ENCODE results near the gene PALM. TPM values are rescaled to one million over a fixed set of nuclear protein-coding genes. Genes with fewer than 3 reads are reported as not detected.

The PALM gene
- total RNA-seq, 1 experiment from 2014 or later, result 22.1 TPM

DNA sequence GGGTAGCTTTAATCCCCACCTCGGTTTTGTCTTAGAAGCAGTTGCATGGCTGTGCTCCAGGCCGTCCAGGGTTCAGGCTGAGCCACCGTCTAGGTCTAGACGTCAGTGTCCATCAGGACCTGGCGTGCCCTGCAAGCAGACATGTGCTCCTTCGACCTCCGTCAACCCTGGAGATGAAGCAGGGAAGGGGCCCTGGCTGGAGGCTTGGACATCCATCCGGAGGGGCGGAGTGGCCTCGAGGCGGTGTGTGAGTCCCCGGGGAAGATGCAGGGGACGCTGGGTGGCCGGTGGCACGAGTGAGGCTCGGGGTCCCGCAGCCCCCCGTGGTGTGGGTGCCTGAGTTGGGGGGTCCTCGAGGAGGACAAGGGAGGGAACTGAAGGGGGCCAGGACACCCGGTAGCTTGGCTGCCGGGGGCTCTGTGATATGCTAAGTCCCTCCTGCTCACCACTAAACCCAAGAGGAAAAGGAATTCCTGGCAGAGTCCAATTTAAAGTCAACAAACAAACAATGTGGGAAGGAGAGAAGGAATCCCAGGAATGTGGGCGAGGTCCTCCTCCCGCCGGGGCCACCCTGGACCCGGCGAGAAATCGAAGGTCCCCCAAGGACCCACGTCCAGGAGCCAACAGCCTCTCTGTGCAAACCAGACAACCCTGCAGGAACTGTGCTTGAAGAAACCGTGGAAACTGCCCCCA, 73.6 kb downstream of the PALM start (continued):
- 0 out of 2 replicates have a peak, but pooled peaks have one; percentile 64 for TF ChIP-seq FOXP1 (CRISPR knock-in tag; IDR thresholded peaks at IDR 0.05; ENCODE audit: borderline replicate concordance)

DNA sequence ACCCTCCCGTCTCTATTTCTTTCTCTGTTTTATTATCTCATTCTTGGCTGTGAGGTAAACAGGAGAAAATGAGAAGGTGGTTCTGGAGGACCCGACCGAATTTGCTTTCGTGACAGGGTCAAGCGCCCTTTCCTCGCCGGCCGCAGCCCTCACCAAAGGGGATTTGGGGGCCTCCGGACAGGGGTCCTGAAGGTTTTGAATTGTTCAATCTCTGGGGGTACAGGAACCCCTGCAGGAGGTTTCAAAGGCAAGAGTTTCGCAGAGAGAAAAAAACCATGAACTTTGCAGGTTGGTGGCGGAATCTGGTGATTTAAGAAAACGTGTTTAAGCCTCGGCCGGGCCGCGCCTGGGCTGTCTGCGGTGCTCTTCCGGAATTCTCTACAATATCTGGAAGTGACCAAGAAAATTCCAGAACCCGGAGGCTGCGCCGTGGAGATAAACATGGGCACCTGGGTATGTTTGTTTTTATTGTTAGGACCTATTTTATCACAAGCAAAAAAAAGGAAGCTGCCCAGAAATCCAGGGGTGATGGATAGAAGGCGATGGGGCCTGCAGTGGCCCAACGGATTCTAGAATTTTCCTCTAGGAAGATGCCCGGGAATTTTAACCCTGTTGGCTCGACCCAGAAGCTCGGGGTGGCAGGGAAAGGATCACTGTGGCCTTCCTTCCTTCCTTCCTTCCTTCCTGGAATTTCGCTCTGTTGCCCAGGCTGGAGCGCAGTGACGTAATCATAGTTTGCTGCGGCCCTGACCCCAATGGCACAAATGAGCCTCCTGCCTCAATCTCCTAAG, 74.3 kb downstream of the PALM start:
- no peak for DNase-seq (ENCODE audit: low spot score)
- ChIA-PET POLR2A (interaction anchor here (0.6 to 1.4 kb wide), 3 partner anchors 14 to 56 kb away, joined by 3 to 5 read pairs (median 4); partner anchors contain the start of gene PTBP1), CTCF (interaction anchor here (0.6 to 1.8 kb wide), 5 partner anchors 10 to 104 kb away, joined by 3 to 9 read pairs (median 4); no protein-coding TSS in a partner anchor)
- Mint-ChIP-seq H3K36me3 (no peaks in the 10 kb centered on the region), H3K9me3 (no peaks in the 10 kb centered on the region), H3K4me3 (peak overlapping the region; percentile 55), H3K4me1 (peaks cover 24% of the 10 kb centered on the region), H3K27me3 (ENCODE audit: low read depth) (no peaks in the 10 kb centered on the region), H3K27ac (peak overlapping the region; percentile 96)
- ATAC-seq, result no peak; the same call in 1 of the 2 replicates
- no peak for TF ChIP-seq CREM (CRISPR knock-in tag; IDR thresholded peaks at IDR 0.05)
- TF ChIP-seq, protein P1, sequence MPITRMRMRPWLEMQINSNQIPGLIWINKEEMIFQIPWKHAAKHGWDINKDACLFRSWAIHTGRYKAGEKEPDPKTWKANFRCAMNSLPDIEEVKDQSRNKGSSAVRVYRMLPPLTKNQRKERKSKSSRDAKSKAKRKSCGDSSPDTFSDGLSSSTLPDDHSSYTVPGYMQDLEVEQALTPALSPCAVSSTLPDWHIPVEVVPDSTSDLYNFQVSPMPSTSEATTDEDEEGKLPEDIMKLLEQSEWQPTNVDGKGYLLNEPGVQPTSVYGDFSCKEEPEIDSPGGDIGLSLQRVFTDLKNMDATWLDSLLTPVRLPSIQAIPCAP (CRISPR knock-in tag; IDR thresholded peaks at IDR 0.05), result no peak
- no peak for TF ChIP-seq NR3C1 (CRISPR knock-in tag; conservative IDR thresholded peaks at IDR 0.05; ENCODE audit: low read depth)
- no peak for TF ChIP-seq OVOL2 (CRISPR knock-in tag; IDR thresholded peaks at IDR 0.05; ENCODE audit: borderline replicate concordance)
- TF ChIP-seq ZNF317 (CRISPR knock-in tag; IDR thresholded peaks at IDR 0.05; ENCODE audit: borderline replicate concordance, low read depth), result no peak
- TF ChIP-seq, protein P2, sequence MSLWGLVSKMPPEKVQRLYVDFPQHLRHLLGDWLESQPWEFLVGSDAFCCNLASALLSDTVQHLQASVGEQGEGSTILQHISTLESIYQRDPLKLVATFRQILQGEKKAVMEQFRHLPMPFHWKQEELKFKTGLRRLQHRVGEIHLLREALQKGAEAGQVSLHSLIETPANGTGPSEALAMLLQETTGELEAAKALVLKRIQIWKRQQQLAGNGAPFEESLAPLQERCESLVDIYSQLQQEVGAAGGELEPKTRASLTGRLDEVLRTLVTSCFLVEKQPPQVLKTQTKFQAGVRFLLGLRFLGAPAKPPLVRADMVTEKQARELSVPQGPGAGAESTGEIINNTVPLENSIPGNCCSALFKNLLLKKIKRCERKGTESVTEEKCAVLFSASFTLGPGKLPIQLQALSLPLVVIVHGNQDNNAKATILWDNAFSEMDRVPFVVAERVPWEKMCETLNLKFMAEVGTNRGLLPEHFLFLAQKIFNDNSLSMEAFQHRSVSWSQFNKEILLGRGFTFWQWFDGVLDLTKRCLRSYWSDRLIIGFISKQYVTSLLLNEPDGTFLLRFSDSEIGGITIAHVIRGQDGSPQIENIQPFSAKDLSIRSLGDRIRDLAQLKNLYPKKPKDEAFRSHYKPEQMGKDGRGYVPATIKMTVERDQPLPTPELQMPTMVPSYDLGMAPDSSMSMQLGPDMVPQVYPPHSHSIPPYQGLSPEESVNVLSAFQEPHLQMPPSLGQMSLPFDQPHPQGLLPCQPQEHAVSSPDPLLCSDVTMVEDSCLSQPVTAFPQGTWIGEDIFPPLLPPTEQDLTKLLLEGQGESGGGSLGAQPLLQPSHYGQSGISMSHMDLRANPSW (CRISPR knock-in tag; conservative IDR thresholded peaks at IDR 0.05; ENCODE audit: low read depth), result no peak
- no peak for TF ChIP-seq ZNF263 (CRISPR knock-in tag; IDR thresholded peaks at IDR 0.05; ENCODE audit: low read depth)
- TF ChIP-seq SMAD4 (CRISPR knock-in tag; IDR thresholded peaks at IDR 0.05), result no peak
- no peak for TF ChIP-seq NR1H2 (CRISPR knock-in tag; IDR thresholded peaks at IDR 0.05)
- TF ChIP-seq RORB (CRISPR knock-in tag; IDR thresholded peaks at IDR 0.05), result no peak
- no peak for TF ChIP-seq NR2C2 (CRISPR knock-in tag; IDR thresholded peaks at IDR 0.05)
- TF ChIP-seq TCF7 (CRISPR knock-in tag; IDR thresholded peaks at IDR 0.05; ENCODE audit: low read depth), result no peak
- TF ChIP-seq, protein P3, sequence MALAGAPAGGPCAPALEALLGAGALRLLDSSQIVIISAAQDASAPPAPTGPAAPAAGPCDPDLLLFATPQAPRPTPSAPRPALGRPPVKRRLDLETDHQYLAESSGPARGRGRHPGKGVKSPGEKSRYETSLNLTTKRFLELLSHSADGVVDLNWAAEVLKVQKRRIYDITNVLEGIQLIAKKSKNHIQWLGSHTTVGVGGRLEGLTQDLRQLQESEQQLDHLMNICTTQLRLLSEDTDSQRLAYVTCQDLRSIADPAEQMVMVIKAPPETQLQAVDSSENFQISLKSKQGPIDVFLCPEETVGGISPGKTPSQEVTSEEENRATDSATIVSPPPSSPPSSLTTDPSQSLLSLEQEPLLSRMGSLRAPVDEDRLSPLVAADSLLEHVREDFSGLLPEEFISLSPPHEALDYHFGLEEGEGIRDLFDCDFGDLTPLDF (CRISPR knock-in tag; IDR thresholded peaks at IDR 0.05), result no peak
- TF ChIP-seq, protein P4, sequence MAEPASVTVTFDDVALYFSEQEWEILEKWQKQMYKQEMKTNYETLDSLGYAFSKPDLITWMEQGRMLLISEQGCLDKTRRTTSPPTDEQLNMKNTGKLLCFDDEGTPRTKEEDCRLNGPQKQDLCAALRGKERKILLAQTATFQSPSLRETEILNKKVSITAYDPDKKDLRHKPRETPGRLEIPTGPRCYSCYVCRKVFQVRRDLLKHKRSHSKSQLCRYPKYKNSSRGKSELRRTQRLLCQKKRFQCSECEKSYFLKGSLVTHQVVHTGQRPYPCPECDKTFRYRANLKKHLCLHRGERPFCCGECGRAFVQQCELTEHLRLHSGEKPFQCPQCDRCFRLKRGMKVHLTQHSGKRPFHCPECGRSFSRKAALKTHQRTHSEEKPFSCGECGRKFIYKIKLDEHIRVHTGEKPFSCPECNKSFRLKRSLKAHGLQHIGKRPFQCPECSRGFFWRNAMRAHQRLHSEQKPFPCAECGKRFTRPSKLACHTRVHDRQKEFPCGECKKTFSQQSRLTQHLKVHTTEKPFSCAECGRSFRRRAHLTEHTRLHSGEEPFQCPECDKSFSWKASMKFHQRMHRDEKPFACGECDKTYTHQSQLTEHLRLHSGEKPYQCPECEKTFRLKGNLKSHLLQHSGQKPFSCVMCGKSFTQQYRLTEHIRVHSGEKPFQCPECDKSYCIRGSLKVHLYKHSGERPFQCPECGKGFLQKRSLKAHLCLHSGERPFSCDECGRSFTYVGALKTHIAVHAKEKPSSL (CRISPR knock-in tag; conservative IDR thresholded peaks at IDR 0.05), result no peak
- TF ChIP-seq, protein P5, sequence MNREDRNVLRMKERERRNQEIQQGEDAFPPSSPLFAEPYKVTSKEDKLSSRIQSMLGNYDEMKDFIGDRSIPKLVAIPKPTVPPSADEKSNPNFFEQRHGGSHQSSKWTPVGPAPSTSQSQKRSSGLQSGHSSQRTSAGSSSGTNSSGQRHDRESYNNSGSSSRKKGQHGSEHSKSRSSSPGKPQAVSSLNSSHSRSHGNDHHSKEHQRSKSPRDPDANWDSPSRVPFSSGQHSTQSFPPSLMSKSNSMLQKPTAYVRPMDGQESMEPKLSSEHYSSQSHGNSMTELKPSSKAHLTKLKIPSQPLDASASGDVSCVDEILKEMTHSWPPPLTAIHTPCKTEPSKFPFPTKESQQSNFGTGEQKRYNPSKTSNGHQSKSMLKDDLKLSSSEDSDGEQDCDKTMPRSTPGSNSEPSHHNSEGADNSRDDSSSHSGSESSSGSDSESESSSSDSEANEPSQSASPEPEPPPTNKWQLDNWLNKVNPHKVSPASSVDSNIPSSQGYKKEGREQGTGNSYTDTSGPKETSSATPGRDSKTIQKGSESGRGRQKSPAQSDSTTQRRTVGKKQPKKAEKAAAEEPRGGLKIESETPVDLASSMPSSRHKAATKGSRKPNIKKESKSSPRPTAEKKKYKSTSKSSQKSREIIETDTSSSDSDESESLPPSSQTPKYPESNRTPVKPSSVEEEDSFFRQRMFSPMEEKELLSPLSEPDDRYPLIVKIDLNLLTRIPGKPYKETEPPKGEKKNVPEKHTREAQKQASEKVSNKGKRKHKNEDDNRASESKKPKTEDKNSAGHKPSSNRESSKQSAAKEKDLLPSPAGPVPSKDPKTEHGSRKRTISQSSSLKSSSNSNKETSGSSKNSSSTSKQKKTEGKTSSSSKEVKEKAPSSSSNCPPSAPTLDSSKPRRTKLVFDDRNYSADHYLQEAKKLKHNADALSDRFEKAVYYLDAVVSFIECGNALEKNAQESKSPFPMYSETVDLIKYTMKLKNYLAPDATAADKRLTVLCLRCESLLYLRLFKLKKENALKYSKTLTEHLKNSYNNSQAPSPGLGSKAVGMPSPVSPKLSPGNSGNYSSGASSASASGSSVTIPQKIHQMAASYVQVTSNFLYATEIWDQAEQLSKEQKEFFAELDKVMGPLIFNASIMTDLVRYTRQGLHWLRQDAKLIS (CRISPR knock-in tag; IDR thresholded peaks at IDR 0.05; ENCODE audit: borderline replicate concordance), result no peak
- TF ChIP-seq, protein P6, sequence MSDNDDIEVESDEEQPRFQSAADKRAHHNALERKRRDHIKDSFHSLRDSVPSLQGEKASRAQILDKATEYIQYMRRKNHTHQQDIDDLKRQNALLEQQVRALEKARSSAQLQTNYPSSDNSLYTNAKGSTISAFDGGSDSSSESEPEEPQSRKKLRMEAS (CRISPR knock-in tag; IDR thresholded peaks at IDR 0.05), result no peak
- no peak for TF ChIP-seq ZNF232 (CRISPR knock-in tag; IDR thresholded peaks at IDR 0.05)
- no peak for TF ChIP-seq SOX15 (CRISPR knock-in tag; IDR thresholded peaks at IDR 0.05)

All from WTC11 (cell line).